Transverse colon (tissue), 4 donors: ENCODE measurements around the gene DPPA4. TPM values are rescaled to one million over a fixed set of nuclear protein-coding genes. Genes with fewer than 3 reads are reported as not detected.

Experiments
- DNase-seq: peaks from one replicate; pipeline ENCODE4 v3.0.0-alpha.2; 2019
- H3K27ac ChIP-seq, 4 donors: fragments of 200-600 bp; sonication (generic); 2 replicates each; pipeline ENCODE4 v1.5.1; 2016 to 2018; ENCODE audit warnings: inconsistent platforms in 4 of 4
- H3K27me3 ChIP-seq: fragments of 200-600 bp; sonication (generic); 2 replicates; pipeline ENCODE4 v1.5.1; 2017; ENCODE audit warnings: inconsistent platforms
- H3K36me3 ChIP-seq, 4 donors: fragments of 200-600 bp; sonication (generic); 2 replicates each; pipeline ENCODE4 v1.5.1; 2017 to 2019; ENCODE audit warnings: inconsistent platforms in 4 of 4
- H3K4me1 ChIP-seq, 4 donors: fragments of 200-600 bp; sonication (generic); 2 replicates each; pipeline ENCODE4 v1.5.1; 2017 to 2020; ENCODE audit warnings: inconsistent platforms in 4 of 4
- H3K4me3 ChIP-seq, 4 donors: fragments of 200-600 bp; sonication (generic); 1 replicate in 1 of 4; 2 replicates in 3 of 4; pipeline versions ENCODE4 v1.5.1 to v1.6.1; 2017 to 2019; ENCODE audit warnings: inconsistent platforms in 4 of 4
- H3K9me3 ChIP-seq, 2 donors: fragments of 200-600 bp; sonication (generic); 2 replicates each; pipeline ENCODE4 v1.5.1; 2017 to 2019; ENCODE audit warnings: inconsistent platforms in 2 of 2
- EP300 ChIP-seq: sonication (generic); formaldehyde crosslinking; IDR thresholded peaks from one replicate; pipeline ENCODE4 v1.6.1; 2017; ENCODE audit warnings: antibody characterized with exemption, low read depth
- POLR2A ChIP-seq: fragments of 450-650 bp; IDR thresholded peaks from one replicate; pipeline ENCODE4 v1.6.1; 2016; ENCODE audit warnings: antibody characterized with exemption, mild to moderate bottlenecking, moderate library complexity
- POLR2AphosphoS5 ChIP-seq, 3 donors: sonication (generic); formaldehyde crosslinking; IDR thresholded peaks; one replicate each; pipeline ENCODE4 v1.6.1; 2016; ENCODE audit warnings: antibody characterized with exemption in 3 of 3
- WGBS, 2 donors: methylation state at CpG; one replicate each; pipeline ENCODE4 v1.1.5; 2018; ENCODE audit warnings: low coverage in 1 of 2; 5-methylcytosine and 5-hydroxymethylcytosine counted together
- in situ Hi-C, 4 donors: fragments of 200-750 bp; cut with MboI; loops; one replicate each; pipeline versions ENCODE4 v1.15.0 to v1.15.1; 2017; ENCODE audit warnings: low sequenced_read_pairs in 3 of 4, low pct_ligation_motif_present in 1 of 4, low pct_unique_long_range_greater_than_20kb in 1 of 4
- intact Hi-C: fragments of 100-400 bp; cut with DNase I; formaldehyde crosslinking; loops from one replicate; pipeline ENCODE4 v1.15.1; 2023; ENCODE audit warnings: low total_unique reads
- small RNA-seq, 4 donors: library from RNA; depleted of rRNA; stranded (forward); fragments of <200 nt; gene quantifications; one replicate each; pipeline ENCODE3, GENCODE V24; 2016
- total RNA-seq, 4 donors: library from RNA; depleted of rRNA; stranded (reverse); fragments of >200 nt; gene quantifications; one replicate each; pipeline ENCODE4 v1.1.0, GENCODE V29; 2016
- TF ChIP-seq, protein P1 (sequence below), 5 experiments: fragments of 200-600 bp in 3 of 5; fragments of 450-650 bp in 2 of 5; sonication (generic) in 3 of 5; IDR thresholded peaks; 1 replicate in 2 of 5; 2 replicates in 3 of 5; pipeline ENCODE4 v1.5.1; 2016 to 2017; ENCODE audit warnings: antibody characterized with exemption in 5 of 5, inconsistent platforms in 3 of 5, mild to moderate bottlenecking in 2 of 5, moderate library complexity in 1 of 5

The DPPA4 gene
- total RNA-seq, 4 donors from 2014 or later, result not detected

DNA sequence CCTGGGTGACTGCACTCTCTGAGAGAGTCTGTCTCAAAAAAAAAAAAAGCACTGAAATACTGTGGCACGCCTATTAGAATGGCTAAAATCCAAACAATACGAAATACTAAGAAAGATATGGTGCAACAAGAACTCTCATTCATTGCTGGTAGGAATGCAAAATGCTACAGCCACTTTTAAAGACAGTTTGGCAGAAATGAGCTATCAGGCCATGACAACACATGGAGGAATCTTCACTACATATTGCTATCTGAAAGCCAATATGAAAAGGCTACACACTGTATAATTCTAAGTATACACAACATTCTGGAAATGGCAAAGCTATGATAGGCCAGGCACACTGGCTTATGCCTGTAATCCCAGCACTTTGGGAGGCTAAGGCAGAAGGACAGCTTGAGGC is 39.9 kb downstream of the DPPA4 start:
- Histone ChIP-seq H3K36me3 (no peaks in the 10 kb centered on the region), H3K4me3 (no peak overlapping the region), H3K27me3 (no peaks in the 10 kb centered on the region), H3K4me1 (no peaks in the 10 kb centered on the region), H3K9me3 (no peaks in the 10 kb centered on the region), H3K27ac (no peak overlapping the region)
- DNase-seq, result no peak
- intact Hi-C loops (no loop called here), in situ Hi-C loops (no loop called here)
- WGBS, 2 donors, result 60 to 80% methylated on average over 2 of the region's 2 CpGs
- TF ChIP-seq POLR2AphosphoS5 (IDR thresholded peaks at IDR 0.05), result no peak
- TF ChIP-seq EP300, result no peak
- TF ChIP-seq POLR2A, result no peak
- TF ChIP-seq, protein P1, sequence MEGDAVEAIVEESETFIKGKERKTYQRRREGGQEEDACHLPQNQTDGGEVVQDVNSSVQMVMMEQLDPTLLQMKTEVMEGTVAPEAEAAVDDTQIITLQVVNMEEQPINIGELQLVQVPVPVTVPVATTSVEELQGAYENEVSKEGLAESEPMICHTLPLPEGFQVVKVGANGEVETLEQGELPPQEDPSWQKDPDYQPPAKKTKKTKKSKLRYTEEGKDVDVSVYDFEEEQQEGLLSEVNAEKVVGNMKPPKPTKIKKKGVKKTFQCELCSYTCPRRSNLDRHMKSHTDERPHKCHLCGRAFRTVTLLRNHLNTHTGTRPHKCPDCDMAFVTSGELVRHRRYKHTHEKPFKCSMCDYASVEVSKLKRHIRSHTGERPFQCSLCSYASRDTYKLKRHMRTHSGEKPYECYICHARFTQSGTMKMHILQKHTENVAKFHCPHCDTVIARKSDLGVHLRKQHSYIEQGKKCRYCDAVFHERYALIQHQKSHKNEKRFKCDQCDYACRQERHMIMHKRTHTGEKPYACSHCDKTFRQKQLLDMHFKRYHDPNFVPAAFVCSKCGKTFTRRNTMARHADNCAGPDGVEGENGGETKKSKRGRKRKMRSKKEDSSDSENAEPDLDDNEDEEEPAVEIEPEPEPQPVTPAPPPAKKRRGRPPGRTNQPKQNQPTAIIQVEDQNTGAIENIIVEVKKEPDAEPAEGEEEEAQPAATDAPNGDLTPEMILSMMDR (IDR thresholded peaks at IDR 0.05), result no peak

DNA sequence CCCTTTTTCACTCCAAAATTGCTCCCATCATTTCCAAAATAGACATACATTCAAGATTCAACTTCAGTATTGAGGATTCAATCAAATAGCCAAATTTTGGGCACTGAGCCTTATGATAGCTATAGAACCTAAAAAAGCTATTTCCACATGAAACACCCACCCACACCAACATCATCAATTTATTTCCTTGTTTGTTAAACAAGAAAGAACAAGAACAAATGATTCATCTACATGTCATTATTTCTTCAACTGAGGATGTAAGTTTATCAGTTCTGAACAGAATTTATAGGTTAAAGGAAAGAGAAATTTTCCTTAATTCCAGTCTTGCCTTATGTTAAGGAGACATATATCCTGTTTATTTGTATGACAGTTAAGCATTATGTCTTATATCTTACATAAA is 53.3 kb downstream of the DPPA4 start:
- Histone ChIP-seq H3K27me3 (no peaks in the 10 kb centered on the region), H3K27ac (no peak overlapping the region), H3K4me3 (no peak overlapping the region), H3K36me3 (no peaks in the 10 kb centered on the region), H3K9me3 (no peaks in the 10 kb centered on the region), H3K4me1 (no peaks in the 10 kb centered on the region)
- DNase-seq, result no peak
- intact Hi-C loops (no loop called here), in situ Hi-C loops (no loop called here)
- TF ChIP-seq POLR2A (no peak), EP300 (no peak), POLR2AphosphoS5 (IDR thresholded peaks at IDR 0.05) (no peak)
- TF ChIP-seq, protein P1 (IDR thresholded peaks at IDR 0.05), result no peak

DNA sequence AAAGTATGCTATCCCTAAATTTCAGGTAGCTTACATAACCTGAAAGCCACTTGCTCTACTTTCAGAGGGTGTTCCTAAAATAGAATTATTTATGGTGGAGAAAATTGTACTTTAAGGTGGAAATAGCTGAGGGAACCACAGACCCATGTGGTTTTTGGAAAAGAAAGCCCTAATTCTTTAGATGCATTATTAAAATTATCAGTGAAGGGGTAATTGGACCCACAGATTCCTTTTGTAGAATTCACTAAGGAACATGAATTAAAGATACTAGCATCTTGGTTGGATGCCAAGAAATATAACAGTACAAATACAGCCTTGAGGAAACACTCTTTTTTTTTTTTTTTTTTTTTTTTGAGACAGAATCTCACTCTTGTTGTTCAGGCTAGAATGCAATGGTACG is 58.8 kb downstream of the DPPA4 start:
- intact Hi-C loops, result no loop called here
- 90 to 100% methylated on average over 1 of the region's 1 CpG for WGBS, 2 donors
- Histone ChIP-seq H3K27me3 (no peaks in the 10 kb centered on the region), H3K4me3 (no peak overlapping the region), H3K36me3 (no peaks in the 10 kb centered on the region), H3K9me3 (no peaks in the 10 kb centered on the region), H3K27ac (no peak overlapping the region), H3K4me1 (no peaks in the 10 kb centered on the region)
- in situ Hi-C loops, result no loop called here
- TF ChIP-seq, protein P1 (IDR thresholded peaks at IDR 0.05), result no peak
- no peak for TF ChIP-seq POLR2A
- TF ChIP-seq POLR2AphosphoS5 (IDR thresholded peaks at IDR 0.05), result no peak
- DNase-seq, result no peak

DNA sequence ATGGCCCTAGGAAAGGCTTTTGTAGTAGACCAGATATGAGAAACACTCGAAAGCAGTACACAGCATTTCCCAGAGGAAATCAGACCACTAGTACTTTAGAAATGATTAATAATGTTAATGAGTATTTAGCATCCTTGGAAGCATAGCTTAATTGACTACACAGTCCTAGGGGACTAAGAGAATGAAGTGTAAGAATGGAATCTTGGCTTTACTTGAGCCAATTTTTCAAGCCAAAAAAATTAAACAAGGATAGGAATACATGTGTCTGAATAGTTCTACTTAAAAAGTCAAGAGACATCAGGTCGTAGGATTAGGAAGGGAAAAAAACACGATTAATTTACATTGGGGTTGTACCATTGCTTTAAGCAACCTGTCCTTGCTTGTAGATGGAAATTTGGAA is 59.2 kb downstream of the DPPA4 start:
- H3K9me3 ChIP-seq, result no peaks in the 10 kb centered on the region
- TF ChIP-seq POLR2AphosphoS5 (IDR thresholded peaks at IDR 0.05) (no peak), POLR2A (no peak), EP300 (no peak)
- TF ChIP-seq, protein P1 (IDR thresholded peaks at IDR 0.05), result no peak
- no peaks in the 10 kb centered on the region for H3K36me3 ChIP-seq
- no peak overlapping the region for H3K27ac ChIP-seq
- H3K4me3 ChIP-seq, result no peak overlapping the region
- in situ Hi-C loops (no loop called here), intact Hi-C loops (no loop called here)
- H3K27me3 ChIP-seq, result no peaks in the 10 kb centered on the region
- WGBS, 2 donors, result 40 to 60% methylated on average over 3 of the region's 3 CpGs
- no peak for DNase-seq
- no peaks in the 10 kb centered on the region for H3K4me1 ChIP-seq

Small RNA genes within 50 kb of the gene (small RNA-seq; reads per million reads assigned to genes)
- 0 reads per million in 4 donors for gene AC124945.1
- 0 reads per million in 4 donors for gene RF00017

Other genes with a start within 250 kb of the DPPA4 start
- under 1 TPM in 1 of 4 donors, not detected in 3; 0.16 TPM for gene MORC1, start 219.4 kb downstream of the DPPA4 start, total RNA-seq
- gene C3orf85, start 200.8 kb downstream of the DPPA4 start, total RNA-seq, result 10 to 100 TPM in 2 of 4 donors, 1 to 10 TPM in 1, not detected in 1; 1.5 to 29.5 (median 14.8) TPM
- not detected for gene DPPA2, start 21.0 kb downstream of the DPPA4 start, total RNA-seq